ENCODE measurements around the gene NR4A1. TPM values are rescaled to one million over a fixed set of nuclear protein-coding genes. Genes with fewer than 3 reads are reported as not detected.

The NR4A1 gene
- total and polyA plus RNA-seq, 2 of the 13 experiments (the other 11 are each of a cell fraction or from before 2014, with no cell fraction given), result 5.7 to 15.2 TPM

DNA sequence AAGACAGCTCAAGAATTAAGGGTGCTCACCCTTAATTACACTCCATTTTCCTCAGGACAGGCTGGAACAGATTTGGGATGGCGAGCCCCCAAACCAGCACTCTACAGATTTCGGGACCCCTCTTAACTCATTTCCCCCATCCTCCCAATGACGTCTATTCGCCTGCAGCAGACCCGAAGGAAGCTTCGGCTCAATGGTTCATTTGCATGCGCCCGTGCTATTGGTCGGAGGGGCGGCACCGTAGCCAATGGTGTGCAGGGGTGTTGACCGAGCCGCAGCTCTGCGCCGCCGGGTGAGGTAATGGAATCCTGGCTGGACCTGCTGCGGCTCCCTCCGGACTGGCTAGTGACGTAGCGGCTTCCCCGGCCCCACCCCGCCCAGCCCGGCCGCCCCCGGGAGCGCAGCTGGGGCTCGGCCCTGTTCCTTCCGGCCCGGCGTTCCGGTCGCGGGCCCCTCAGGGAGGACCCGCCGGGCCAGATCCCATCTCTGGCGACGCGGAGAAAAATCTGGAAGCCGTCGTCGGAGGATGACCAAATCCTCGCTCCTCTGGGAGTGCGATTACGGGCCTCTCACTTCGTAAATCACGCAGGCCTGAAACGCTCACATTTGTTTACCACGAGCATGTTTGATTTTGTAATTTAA lies 18.3 kb upstream of the NR4A1 start (continued):
- TF ChIP-seq NFAT5 (CRISPR knock-in tag; IDR thresholded peaks at IDR 0.05) (no peak), SIN3A (IDR thresholded peaks at IDR 0.05; ENCODE audit: borderline replicate concordance, low read depth, low read length) (peak; percentile 38; the same call in 1 of the 2 replicates), ZNF883 (CRISPR knock-in tag; IDR thresholded peaks at IDR 0.05; ENCODE audit: not compliant biosample characterization) (no peak), ZNF770 (CRISPR knock-in tag; IDR thresholded peaks at IDR 0.05) (no peak), KLF16 (CRISPR knock-in tag; IDR thresholded peaks at IDR 0.05) (no peak; a peak in 1 of 4 replicates), RFXANK (CRISPR knock-in tag; IDR thresholded peaks at IDR 0.05) (no peak), ZGPAT (CRISPR knock-in tag; IDR thresholded peaks at IDR 0.05) (peak; percentile 55; the same call in 1 of the 2 replicates), MBNL3 (CRISPR knock-in tag; conservative IDR thresholded peaks at IDR 0.05) (no peak), DMAP1 (CRISPR knock-in tag; IDR thresholded peaks at IDR 0.05) (no peak), ZSCAN9 (CRISPR knock-in tag; IDR thresholded peaks at IDR 0.05; ENCODE audit: borderline replicate concordance) (no peak), TEAD2 (CRISPR knock-in tag; IDR thresholded peaks at IDR 0.05) (no peak), SP1 (IDR thresholded peaks at IDR 0.05) (no peak), SP1 (CRISPR knock-in tag; IDR thresholded peaks at IDR 0.05) (no peak), ZFP36L2 (CRISPR knock-in tag; IDR thresholded peaks at IDR 0.05) (no peak), PITX1 (CRISPR knock-in tag; IDR thresholded peaks at IDR 0.05) (no peak), MTF1 (CRISPR knock-in tag; IDR thresholded peaks at IDR 0.05) (no peak)
- TF ChIP-seq, protein P1, sequence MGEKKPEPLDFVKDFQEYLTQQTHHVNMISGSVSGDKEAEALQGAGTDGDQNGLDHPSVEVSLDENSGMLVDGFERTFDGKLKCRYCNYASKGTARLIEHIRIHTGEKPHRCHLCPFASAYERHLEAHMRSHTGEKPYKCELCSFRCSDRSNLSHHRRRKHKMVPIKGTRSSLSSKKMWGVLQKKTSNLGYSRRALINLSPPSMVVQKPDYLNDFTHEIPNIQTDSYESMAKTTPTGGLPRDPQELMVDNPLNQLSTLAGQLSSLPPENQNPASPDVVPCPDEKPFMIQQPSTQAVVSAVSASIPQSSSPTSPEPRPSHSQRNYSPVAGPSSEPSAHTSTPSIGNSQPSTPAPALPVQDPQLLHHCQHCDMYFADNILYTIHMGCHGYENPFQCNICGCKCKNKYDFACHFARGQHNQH (CRISPR knock-in tag; IDR thresholded peaks at IDR 0.05), result no peak
- TF ChIP-seq, protein P2, sequence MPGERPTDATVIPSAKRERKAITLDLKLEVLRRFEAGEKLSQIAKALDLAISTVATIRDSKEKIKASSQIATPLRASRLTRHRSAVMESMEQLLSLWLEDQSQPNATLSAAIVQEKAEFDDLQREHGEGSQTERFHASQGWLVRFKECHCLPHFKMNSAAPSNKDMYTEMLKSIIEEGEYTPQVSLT (CRISPR knock-in tag; IDR thresholded peaks at IDR 0.05; ENCODE audit: borderline replicate concordance, low read depth), result no peak
- TF ChIP-seq, protein P3, sequence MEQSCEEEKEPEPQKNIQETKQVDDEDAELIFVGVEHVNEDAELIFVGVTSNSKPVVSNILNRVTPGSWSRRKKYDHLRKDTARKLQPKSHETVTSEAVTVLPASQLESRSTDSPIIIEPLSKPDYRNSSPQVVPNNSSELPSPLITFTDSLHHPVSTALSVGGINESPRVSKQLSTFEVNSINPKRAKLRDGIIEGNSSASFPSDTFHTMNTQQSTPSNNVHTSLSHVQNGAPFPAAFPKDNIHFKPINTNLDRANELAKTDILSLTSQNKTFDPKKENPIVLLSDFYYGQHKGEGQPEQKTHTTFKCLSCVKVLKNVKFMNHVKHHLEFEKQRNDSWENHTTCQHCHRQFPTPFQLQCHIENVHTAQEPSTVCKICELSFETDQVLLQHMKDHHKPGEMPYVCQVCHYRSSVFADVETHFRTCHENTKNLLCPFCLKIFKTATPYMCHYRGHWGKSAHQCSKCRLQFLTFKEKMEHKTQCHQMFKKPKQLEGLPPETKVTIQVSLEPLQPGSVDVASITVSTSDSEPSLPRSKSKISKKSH (CRISPR knock-in tag; IDR thresholded peaks at IDR 0.05; ENCODE audit: borderline replicate concordance), result no peak

Data from HepG2 (cell line).